ENCODE data around the gene ATP6V0B.

Gene ATP6V0B

GRCh38 chr1:44016041-44016889, 41.5 kb downstream of the ATP6V0B start:
- TF ChIP-seq POLR2A (IDR thresholded peaks at IDR 0.05; ENCODE audit: low read depth, low read length) (no peak), TAF1 (IDR thresholded peaks at IDR 0.05; ENCODE audit: low read depth, low read length) (no peak), SPI1 (IDR thresholded peaks at IDR 0.05; ENCODE audit: low read depth, low read length) (no peak), POLR2AphosphoS5 (IDR thresholded peaks at IDR 0.05; ENCODE audit: low read depth, low read length) (no peak), POU2F2 (IDR thresholded peaks at IDR 0.05; ENCODE audit: low read depth, low read length) (no peak), PAX5 (IDR thresholded peaks at IDR 0.05; ENCODE audit: insufficient read depth, low read length, severe bottlenecking) (no peak)
- no peak for FAIRE-seq
- no peak for DNase-seq (ENCODE audit: insufficient read length, low spot score)

DNA sequence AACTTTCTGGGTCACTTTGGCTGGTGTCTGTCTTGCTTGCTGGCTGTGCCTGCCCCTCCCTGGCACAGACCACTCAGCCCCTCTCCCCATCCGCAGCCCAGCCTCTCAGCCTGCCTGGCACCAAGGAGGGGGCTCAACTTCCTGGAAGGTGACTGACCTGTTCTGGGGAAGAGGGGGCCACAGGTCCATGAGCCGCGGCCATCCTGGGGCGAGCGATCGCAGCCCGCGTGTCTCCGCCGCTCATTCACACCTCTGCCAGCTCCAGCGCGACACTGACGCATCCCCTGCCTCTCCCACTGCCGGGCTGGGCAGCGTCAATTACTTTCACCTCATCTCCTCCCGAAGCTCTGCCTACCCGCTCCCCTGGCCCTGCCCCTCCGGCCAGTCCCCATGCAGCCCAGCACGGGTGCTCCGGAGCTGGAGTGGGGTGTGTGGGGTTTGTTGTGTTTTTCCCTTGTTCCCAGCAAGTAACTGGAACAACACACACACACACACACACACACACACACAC, 42.2 kb downstream of the ATP6V0B start:
- no peak for FAIRE-seq
- TF ChIP-seq POLR2AphosphoS5 (IDR thresholded peaks at IDR 0.05; ENCODE audit: low read depth, low read length) = no peak
- TF ChIP-seq POU2F2 (IDR thresholded peaks at IDR 0.05; ENCODE audit: low read depth, low read length) = no peak
- TF ChIP-seq SPI1 (IDR thresholded peaks at IDR 0.05; ENCODE audit: low read depth, low read length) = no peak
- no peak for TF ChIP-seq PAX5 (IDR thresholded peaks at IDR 0.05; ENCODE audit: insufficient read depth, low read length, severe bottlenecking)
- DNase-seq (ENCODE audit: insufficient read length, low spot score) = no peak

DNA sequence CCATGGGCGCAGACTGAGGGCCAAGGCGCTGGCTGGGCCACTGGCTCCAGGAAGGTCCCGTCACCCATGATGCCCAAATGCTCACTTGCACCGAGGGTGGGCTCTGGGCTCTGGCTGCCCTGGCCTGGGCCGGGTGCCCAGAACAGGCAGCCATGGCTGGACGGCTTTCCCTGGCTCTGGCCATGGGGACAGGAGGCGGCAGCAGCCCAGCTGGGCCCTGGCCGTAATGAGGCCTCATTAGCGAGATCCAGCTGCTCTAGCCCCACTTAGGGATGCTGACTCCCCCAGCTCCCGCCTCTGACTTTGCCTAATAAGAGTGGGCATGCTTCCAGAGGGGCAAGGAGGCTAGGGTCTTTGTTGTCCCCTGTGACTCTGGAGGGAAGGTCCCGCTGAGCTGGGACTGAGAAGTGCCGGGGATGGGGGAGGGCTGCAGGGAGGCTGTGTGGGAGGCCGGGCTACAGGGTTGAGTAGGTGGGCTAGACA, 44.7 kb downstream of the ATP6V0B start:
- no peak for FAIRE-seq
- TF ChIP-seq POLR2A (IDR thresholded peaks at IDR 0.05; ENCODE audit: low read depth, low read length) (no peak), POU2F2 (IDR thresholded peaks at IDR 0.05; ENCODE audit: low read depth, low read length) (no peak), PAX5 (IDR thresholded peaks at IDR 0.05; ENCODE audit: insufficient read depth, low read length, severe bottlenecking) (no peak), POLR2AphosphoS5 (IDR thresholded peaks at IDR 0.05; ENCODE audit: low read depth, low read length) (no peak), TAF1 (IDR thresholded peaks at IDR 0.05; ENCODE audit: low read depth, low read length) (no peak), SPI1 (IDR thresholded peaks at IDR 0.05; ENCODE audit: low read depth, low read length) (no peak)
- no peak for DNase-seq (ENCODE audit: insufficient read length, low spot score)

- no peak for TF ChIP-seq PAX5 (IDR thresholded peaks at IDR 0.05; ENCODE audit: insufficient read depth, low read length, severe bottlenecking)
- TF ChIP-seq SPI1 (IDR thresholded peaks at IDR 0.05; ENCODE audit: low read depth, low read length) = no peak
- TF ChIP-seq POU2F2 (IDR thresholded peaks at IDR 0.05; ENCODE audit: low read depth, low read length) = no peak
- TF ChIP-seq POLR2AphosphoS5 (IDR thresholded peaks at IDR 0.05; ENCODE audit: low read depth, low read length) = no peak
- no peak for TF ChIP-seq POLR2A (IDR thresholded peaks at IDR 0.05; ENCODE audit: low read depth, low read length)
- TF ChIP-seq TAF1 (IDR thresholded peaks at IDR 0.05; ENCODE audit: low read depth, low read length) = no peak
- DNase-seq (ENCODE audit: insufficient read length, low spot score) (no peak), FAIRE-seq (no peak)
These were observed 45.7 kb downstream of the ATP6V0B start for GRCh38 chr1:44020464-44020863.

- TF ChIP-seq PAX5 (IDR thresholded peaks at IDR 0.05; ENCODE audit: insufficient read depth, low read length, severe bottlenecking) (no peak), POU2F2 (IDR thresholded peaks at IDR 0.05; ENCODE audit: low read depth, low read length) (no peak), POLR2AphosphoS5 (IDR thresholded peaks at IDR 0.05; ENCODE audit: low read depth, low read length) (no peak), POLR2A (IDR thresholded peaks at IDR 0.05; ENCODE audit: low read depth, low read length) (no peak), SPI1 (IDR thresholded peaks at IDR 0.05; ENCODE audit: low read depth, low read length) (no peak), TAF1 (IDR thresholded peaks at IDR 0.05; ENCODE audit: low read depth, low read length) (no peak)
- DNase-seq (ENCODE audit: insufficient read length, low spot score) (no peak), FAIRE-seq (no peak)
These were observed 46.4 kb downstream of the ATP6V0B start for GRCh38 chr1:44021156-44021555.

DNA sequence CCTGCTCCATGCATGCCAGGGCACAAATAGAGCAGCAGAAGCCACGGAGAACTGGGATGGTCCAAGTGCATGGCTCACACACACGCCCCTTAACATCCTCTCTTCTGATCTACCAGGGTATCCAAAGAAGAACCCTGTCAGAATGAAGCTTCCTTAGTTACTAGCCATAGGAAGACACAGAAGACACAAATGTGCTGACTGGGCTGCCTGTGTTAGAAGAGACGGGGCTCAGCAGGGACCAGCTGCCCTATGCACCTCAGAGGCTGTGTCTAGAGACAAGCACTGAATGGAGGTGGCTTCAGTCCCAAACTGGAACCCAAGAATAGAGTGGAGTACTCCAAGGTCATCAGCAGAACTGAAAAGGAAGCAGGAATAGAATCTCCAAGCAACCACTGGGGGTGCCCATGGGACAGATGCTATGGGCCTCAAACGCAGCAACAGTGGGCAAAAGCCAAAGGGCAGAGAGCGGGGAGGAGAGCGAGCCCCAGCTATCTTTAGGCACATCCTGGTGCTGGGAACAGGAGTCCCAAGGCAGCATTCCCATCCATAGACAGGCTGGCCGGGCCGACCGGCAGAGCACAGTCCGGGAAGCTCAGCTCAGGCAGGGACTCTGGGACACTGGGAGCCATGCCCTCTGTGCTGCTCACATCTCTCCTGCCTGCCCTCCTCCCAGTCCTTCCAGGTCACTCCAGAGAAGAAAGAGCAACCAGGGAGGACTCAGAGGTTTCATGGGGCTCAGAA, 47.0 kb downstream of the ATP6V0B start:
- DNase-seq (ENCODE audit: insufficient read length, low spot score) (no peak), FAIRE-seq (no peak)
- TF ChIP-seq POLR2A (IDR thresholded peaks at IDR 0.05; ENCODE audit: low read depth, low read length) = no peak

GRCh38 chr1:44024031-44024902, 49.5 kb downstream of the ATP6V0B start:
- FAIRE-seq = no peak
- no peak for DNase-seq (ENCODE audit: insufficient read length, low spot score)
- TF ChIP-seq POLR2A (IDR thresholded peaks at IDR 0.05; ENCODE audit: low read depth, low read length) = no peak
- TF ChIP-seq PAX5 (IDR thresholded peaks at IDR 0.05; ENCODE audit: insufficient read depth, low read length, severe bottlenecking) = no peak
- no peak for TF ChIP-seq POLR2AphosphoS5 (IDR thresholded peaks at IDR 0.05; ENCODE audit: low read depth, low read length)
- TF ChIP-seq SPI1 (IDR thresholded peaks at IDR 0.05; ENCODE audit: low read depth, low read length) = no peak
- TF ChIP-seq TAF1 (IDR thresholded peaks at IDR 0.05; ENCODE audit: low read depth, low read length) = no peak
- no peak for TF ChIP-seq POU2F2 (IDR thresholded peaks at IDR 0.05; ENCODE audit: low read depth, low read length)

- DNase-seq (ENCODE audit: insufficient read length, low spot score) = no peak
- no peak for TF ChIP-seq POLR2A (IDR thresholded peaks at IDR 0.05; ENCODE audit: low read depth, low read length)
- no peak for TF ChIP-seq POLR2AphosphoS5 (IDR thresholded peaks at IDR 0.05; ENCODE audit: low read depth, low read length)
- TF ChIP-seq POU2F2 (IDR thresholded peaks at IDR 0.05; ENCODE audit: low read depth, low read length) = no peak
- TF ChIP-seq SPI1 (IDR thresholded peaks at IDR 0.05; ENCODE audit: low read depth, low read length) = no peak
- no peak for TF ChIP-seq PAX5 (IDR thresholded peaks at IDR 0.05; ENCODE audit: insufficient read depth, low read length, severe bottlenecking)
- no peak for TF ChIP-seq TAF1 (IDR thresholded peaks at IDR 0.05; ENCODE audit: low read depth, low read length)
- no peak for FAIRE-seq
These were observed 50.3 kb downstream of the ATP6V0B start for GRCh38 chr1:44024903-44025525.
